HL-60 (cell line): ENCODE results near the gene RARS2.

Experiments
- DNase-seq, 2 experiments: peaks; one replicate each; pipeline ENCODE4 v3.0.0-alpha.2; 2010 to 2020; ENCODE audit warnings: low read depth in 1 of 2, low spot score in 1 of 2
- H3K27ac ChIP-seq: fragments of 250-450 bp; sonication (Bioruptor Pico); replicated peaks from 2 replicates; pipeline ENCODE4 v1.5.1; 2020; ENCODE audit warnings: mild to moderate bottlenecking, moderate library complexity
- H3K27me3 ChIP-seq: fragments of 250-450 bp; sonication (Bioruptor Pico); 2 replicates; pipeline ENCODE4 v1.5.1; 2021; ENCODE audit warnings: mild to moderate bottlenecking, moderate library complexity; ENCODE audit not compliant: insufficient read depth, poor library complexity, severe bottlenecking
- H3K4me3 ChIP-seq: replicated peaks from 2 replicates; pipeline ENCODE4 v1.5.1; 2011; ENCODE audit warnings: mild to moderate bottlenecking, control low read depth, low read length; ENCODE audit not compliant: insufficient read depth
- CTCF ChIP-seq: IDR thresholded peaks from one replicate; pipeline ENCODE4 v1.5.1; 2011; ENCODE audit warnings: low read length, control low read depth, inconsistent platforms; ENCODE audit not compliant: insufficient read depth
- GABPA ChIP-seq: IDR thresholded peaks from 2 replicates; pipeline ENCODE4 v1.6.1; 2012; ENCODE audit warnings: low read depth
- POLR2AphosphoS5 ChIP-seq: IDR thresholded peaks from 2 replicates; pipeline ENCODE4 v1.6.1; 2012; ENCODE audit warnings: low read depth
- SPI1 ChIP-seq: IDR thresholded peaks from 2 replicates; pipeline ENCODE4 v1.6.1; 2012; ENCODE audit warnings: low read depth, mild to moderate bottlenecking, borderline replicate concordance
- TF ChIP-seq, protein P1 (sequence below): IDR thresholded peaks from 2 replicates; pipeline ENCODE4 v1.6.1; 2012; ENCODE audit warnings: low read depth; ENCODE audit not compliant: insufficient replicate concordance

The RARS2 gene

DNA sequence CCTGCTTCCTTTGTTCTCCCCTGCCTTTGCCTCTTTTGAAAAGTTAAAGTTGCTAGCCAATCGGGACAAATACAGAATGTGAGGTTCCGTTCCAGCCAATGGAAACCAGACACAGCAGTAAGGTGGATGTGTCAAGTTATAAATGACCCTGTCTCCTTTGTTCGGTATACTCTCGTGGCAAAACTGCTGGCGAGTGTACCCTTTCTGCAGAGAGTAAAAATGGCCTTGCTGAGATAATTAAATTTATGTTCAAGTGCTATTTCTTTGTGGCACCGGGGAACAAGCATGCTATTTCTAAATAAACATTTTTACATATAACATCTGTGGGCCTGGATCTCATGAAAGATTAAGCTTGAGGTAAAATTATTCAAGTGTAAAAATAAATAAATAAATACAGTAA is 50.2 kb downstream of the RARS2 start:
- no peaks in the 10 kb centered on the region for H3K27me3 ChIP-seq
- no peak overlapping the region for H3K4me3 ChIP-seq
- TF ChIP-seq GABPA (no peak), POLR2AphosphoS5 (no peak), SPI1 (no peak), CTCF (no peak)
- TF ChIP-seq, protein P1, sequence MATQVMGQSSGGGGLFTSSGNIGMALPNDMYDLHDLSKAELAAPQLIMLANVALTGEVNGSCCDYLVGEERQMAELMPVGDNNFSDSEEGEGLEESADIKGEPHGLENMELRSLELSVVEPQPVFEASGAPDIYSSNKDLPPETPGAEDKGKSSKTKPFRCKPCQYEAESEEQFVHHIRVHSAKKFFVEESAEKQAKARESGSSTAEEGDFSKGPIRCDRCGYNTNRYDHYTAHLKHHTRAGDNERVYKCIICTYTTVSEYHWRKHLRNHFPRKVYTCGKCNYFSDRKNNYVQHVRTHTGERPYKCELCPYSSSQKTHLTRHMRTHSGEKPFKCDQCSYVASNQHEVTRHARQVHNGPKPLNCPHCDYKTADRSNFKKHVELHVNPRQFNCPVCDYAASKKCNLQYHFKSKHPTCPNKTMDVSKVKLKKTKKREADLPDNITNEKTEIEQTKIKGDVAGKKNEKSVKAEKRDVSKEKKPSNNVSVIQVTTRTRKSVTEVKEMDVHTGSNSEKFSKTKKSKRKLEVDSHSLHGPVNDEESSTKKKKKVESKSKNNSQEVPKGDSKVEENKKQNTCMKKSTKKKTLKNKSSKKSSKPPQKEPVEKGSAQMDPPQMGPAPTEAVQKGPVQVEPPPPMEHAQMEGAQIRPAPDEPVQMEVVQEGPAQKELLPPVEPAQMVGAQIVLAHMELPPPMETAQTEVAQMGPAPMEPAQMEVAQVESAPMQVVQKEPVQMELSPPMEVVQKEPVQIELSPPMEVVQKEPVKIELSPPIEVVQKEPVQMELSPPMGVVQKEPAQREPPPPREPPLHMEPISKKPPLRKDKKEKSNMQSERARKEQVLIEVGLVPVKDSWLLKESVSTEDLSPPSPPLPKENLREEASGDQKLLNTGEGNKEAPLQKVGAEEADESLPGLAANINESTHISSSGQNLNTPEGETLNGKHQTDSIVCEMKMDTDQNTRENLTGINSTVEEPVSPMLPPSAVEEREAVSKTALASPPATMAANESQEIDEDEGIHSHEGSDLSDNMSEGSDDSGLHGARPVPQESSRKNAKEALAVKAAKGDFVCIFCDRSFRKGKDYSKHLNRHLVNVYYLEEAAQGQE, result no peak
- no peak overlapping the region for H3K27ac ChIP-seq
- DNase-seq, result no peak

DNA sequence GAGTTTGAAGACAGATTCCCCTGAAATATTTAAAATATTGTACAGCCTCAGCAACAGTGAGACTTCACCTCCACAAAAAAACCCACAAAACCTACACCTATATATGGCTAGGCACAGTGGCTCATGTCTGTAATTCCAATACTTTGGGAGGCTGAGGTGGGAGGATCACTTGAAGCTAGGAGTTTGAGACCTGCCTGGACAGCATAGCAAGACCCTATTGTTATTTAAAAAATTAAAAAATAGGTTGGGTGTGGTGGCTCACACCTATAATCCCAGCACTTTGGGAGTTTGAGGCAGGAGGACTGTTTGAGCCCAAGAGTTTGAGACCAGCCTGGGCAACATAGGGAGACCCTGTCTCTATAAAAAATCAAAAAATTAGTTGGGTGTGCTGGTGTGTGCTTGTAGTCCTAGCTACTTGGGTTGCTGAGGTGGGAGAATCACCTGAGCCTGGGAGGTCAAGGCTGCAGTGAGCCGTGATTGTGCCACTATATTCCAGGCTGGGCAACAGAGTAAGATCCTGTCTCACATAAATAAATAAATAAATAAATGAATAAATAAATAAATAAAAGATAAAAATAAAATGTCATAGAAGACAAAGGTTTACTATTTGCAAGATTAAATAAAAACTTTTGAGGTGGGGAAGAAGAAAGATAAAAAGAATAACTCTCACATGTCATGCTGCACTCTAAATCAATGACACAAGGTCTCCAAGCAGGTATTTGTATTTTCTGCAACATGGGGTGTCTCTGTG is 51.1 kb downstream of the RARS2 start:
- no peak for DNase-seq
- TF ChIP-seq CTCF (no peak), POLR2AphosphoS5 (no peak), GABPA (no peak), SPI1 (no peak)
- TF ChIP-seq, protein P1, result no peak
- no peak overlapping the region for H3K4me3 ChIP-seq
- no peak overlapping the region for H3K27ac ChIP-seq
- no peaks in the 10 kb centered on the region for H3K27me3 ChIP-seq

DNA sequence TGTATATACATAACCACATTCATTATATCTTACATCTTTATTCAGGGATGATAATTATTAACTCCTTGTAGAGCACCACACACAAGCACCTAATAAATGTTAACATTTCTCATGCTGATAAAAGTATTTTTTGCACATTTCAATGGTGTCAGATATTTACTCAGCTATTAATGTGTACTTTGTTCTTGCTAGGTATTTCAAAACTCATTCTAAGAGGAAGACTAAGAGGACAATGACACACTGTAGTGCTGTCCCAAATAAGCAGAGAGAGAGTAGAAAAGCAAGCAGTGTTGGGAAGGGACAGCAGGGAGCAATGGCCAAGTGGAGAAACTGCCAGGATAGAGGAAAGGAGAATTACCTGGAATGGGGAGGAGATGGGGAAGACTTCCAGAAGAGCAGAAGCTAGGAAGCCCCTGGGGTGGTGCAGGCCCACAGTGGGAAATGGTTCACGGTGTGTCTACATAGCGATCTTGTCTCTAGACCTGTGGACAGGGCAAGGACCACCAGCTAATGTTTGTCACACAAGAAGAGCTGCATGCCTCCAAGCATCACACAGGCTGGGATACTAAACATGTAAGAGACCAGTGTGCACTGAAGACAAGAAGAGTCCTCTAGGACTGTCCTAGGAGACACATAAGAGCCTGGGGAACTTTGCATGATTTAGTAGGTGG is 55.3 kb downstream of the RARS2 start:
- Histone ChIP-seq H3K27me3 (no peaks in the 10 kb centered on the region), H3K27ac (no peak overlapping the region), H3K4me3 (no peak overlapping the region)
- no peak for DNase-seq
- no peak for TF ChIP-seq GABPA
- TF ChIP-seq, protein P1, result no peak
- TF ChIP-seq CTCF, result no peak
- TF ChIP-seq SPI1, result no peak
- no peak for TF ChIP-seq POLR2AphosphoS5
